Left lung (tissue), 10 donors: Measurements from ENCODE around the gene FBXO17. TPM values are rescaled to one million over a fixed set of nuclear protein-coding genes. Genes with fewer than 3 reads are reported as not detected.
"Not testable (repeated sequence)": the region's sequence is repeated elsewhere in the genome, so short reads cannot be mapped to it uniquely, and the experiment has no call there.

Experiments used
- ATAC-seq: fragments of 200-7000 bp; cut with Tn5 transposase; one replicate; pipeline ENCODE4 v1.9.1; 2020; ENCODE audit warnings: moderate library complexity
- DNase-seq, 4 donors: peaks; one replicate each; pipeline ENCODE4 v3.0.0-alpha.2; 2013 to 2020
- H3K27ac ChIP-seq, 2 donors: fragments of 200-600 bp; sonication (generic) in 1 of 2; one replicate each; pipeline versions ENCODE4 v1.5.0 to v1.8.0; 2020 to 2021
- H3K27me3 ChIP-seq, 2 donors: fragments of 200-600 bp; sonication (generic) in 1 of 2; one replicate each; pipeline versions ENCODE4 v1.5.0 to v1.8.0; 2020 to 2021
- H3K36me3 ChIP-seq, 2 donors: fragments of 200-600 bp; sonication (generic) in 1 of 2; one replicate each; pipeline versions ENCODE4 v1.5.0 to v1.8.0; 2020 to 2021
- H3K4me1 ChIP-seq, 2 donors: fragments of 200-600 bp; one replicate each; pipeline ENCODE4 v1.8.0; 2021
- H3K4me3 ChIP-seq, 2 donors: fragments of 200-600 bp; sonication (generic) in 1 of 2; one replicate each; pipeline versions ENCODE4 v1.5.0 to v1.8.0; 2020 to 2021; ENCODE audit warnings: mild to moderate bottlenecking in 1 of 2
- H3K9me3 ChIP-seq, 2 donors: fragments of 200-600 bp; sonication (generic) in 1 of 2; one replicate each; pipeline versions ENCODE4 v1.5.0 to v1.8.0; 2020 to 2021
- CTCF ChIP-seq, 2 donors: fragments of 200-600 bp; sonication (generic) in 1 of 2; IDR thresholded peaks; one replicate each; pipeline versions ENCODE4 v1.5.0 to v1.8.0; 2021; ENCODE audit warnings: antibody characterized with exemption in 2 of 2
- intact Hi-C, 2 donors: fragments of 100-400 bp; cut with DNase I; formaldehyde crosslinking; loops; one replicate each; pipeline versions ENCODE4 v1.11.2 to v1.14.2; 2022
- polyA plus RNA-seq, 6 donors: library from polyadenylated mRNA; unstranded; fragments of 120-200 nt; gene quantifications; one replicate each; pipeline ENCODE4 v1.2.1, GENCODE V29; 2013; ENCODE audit not compliant: insufficient read length in 6 of 6
- total RNA-seq, 2 donors: library from RNA; stranded (reverse); fragmentation: NEBNext Ultra II Directional; extraction: Animal tissue kit (Norgen Biotek cat#: 25700); gene quantifications; one replicate each; pipeline ENCODE4 v1.2.1, GENCODE V29; 2021
- donor health status: DM: no; HTN: yes; CAD: no.
- donor health status: DM: no; HTN: no; CAD: no.

The FBXO17 gene
- total and polyA plus RNA-seq, 8 donors: 7.1 to 50.3 (median 42.4) TPM

- Histone ChIP-seq H3K27ac (no peak overlapping the region), H3K4me3 (no peak overlapping the region), H3K9me3 (no peaks in the 10 kb centered on the region), H3K4me1 (no peaks in the 10 kb centered on the region), H3K27me3 (peaks cover 0 to 36% of the 10 kb centered on the region in 2 donors), H3K36me3 (no peaks in the 10 kb centered on the region)
- DNase-seq (no peak), ATAC-seq (no peak)
- TF ChIP-seq CTCF (IDR thresholded peaks at IDR 0.05): no peak
- intact Hi-C loops: no loop called here
Measured at GRCh38 chr19:38993271-38993670, 17.7 kb upstream of the FBXO17 start.

GRCh38 chr19:38990949-38991697, 15.6 kb upstream of the FBXO17 start:
- H3K4me1 ChIP-seq: no peaks in the 10 kb centered on the region

GRCh38 chr19:38989614-38990013, 14.1 kb upstream of the FBXO17 start:
- intact Hi-C loops, ATAC-seq, H3K9me3 ChIP-seq, DNase-seq, H3K27ac ChIP-seq, H3K4me3 ChIP-seq, H3K4me1 ChIP-seq, H3K36me3 ChIP-seq: not testable (repeated sequence)
- peaks cover 0 to 52% of the 10 kb centered on the region in 2 donors for H3K27me3 ChIP-seq

More at GRCh38 chr19:38990949-38991697, 15.6 kb upstream of the FBXO17 start:
- Histone ChIP-seq H3K4me3 (no peak overlapping the region), H3K36me3 (no peaks in the 10 kb centered on the region), H3K27ac (no peak overlapping the region), H3K9me3 (no peaks in the 10 kb centered on the region), H3K27me3 (peaks cover 0 to 44% of the 10 kb centered on the region in 2 donors)
- ATAC-seq (no peak), DNase-seq (no peak)
- no peak for TF ChIP-seq CTCF (IDR thresholded peaks at IDR 0.05)
- intact Hi-C loops: no loop called here

- Histone ChIP-seq H3K4me3 (no peak overlapping the region), H3K9me3 (no peaks in the 10 kb centered on the region), H3K27me3 (peaks cover 0 to 52% of the 10 kb centered on the region in 2 donors), H3K4me1 (no peaks in the 10 kb centered on the region), H3K36me3 (no peaks in the 10 kb centered on the region), H3K27ac (no peak overlapping the region)
- no peak for TF ChIP-seq CTCF (IDR thresholded peaks at IDR 0.05)
- intact Hi-C loops: no loop called here
- DNase-seq (no peak), ATAC-seq (no peak)
Measured at GRCh38 chr19:38989066-38989605, 13.6 kb upstream of the FBXO17 start.

- H3K4me3 ChIP-seq, H3K27ac ChIP-seq, H3K36me3 ChIP-seq, H3K4me1 ChIP-seq, intact Hi-C loops, ATAC-seq, DNase-seq, H3K9me3 ChIP-seq: not testable (repeated sequence)
- H3K27me3 ChIP-seq: peaks cover 0 to 52% of the 10 kb centered on the region in 2 donors
Measured at GRCh38 chr19:38988627-38989026, 13.1 kb upstream of the FBXO17 start.

- DNase-seq, H3K36me3 ChIP-seq, intact Hi-C loops, H3K27ac ChIP-seq, H3K4me1 ChIP-seq, ATAC-seq, H3K4me3 ChIP-seq, H3K9me3 ChIP-seq: not testable (repeated sequence)
- peaks cover 0 to 51% of the 10 kb centered on the region in 2 donors for H3K27me3 ChIP-seq
Measured at GRCh38 chr19:38987745-38988144, 12.2 kb upstream of the FBXO17 start.
